BE2C (cell line): ENCODE data around the gene XKR8.
"Not testable (repeated sequence)": the region's sequence is repeated elsewhere in the genome, so short reads cannot be mapped to it uniquely, and the experiment has no call there.

Experiments used
- DNase-seq: peaks from one replicate; pipeline ENCODE4 v3.0.0-alpha.2; 2020
- H3K27me3 ChIP-seq: fragments of 250-450 bp; sonication (Bioruptor Pico); 2 replicates; pipeline ENCODE4 v1.5.1; 2020; ENCODE audit warnings: mild to moderate bottlenecking
- H3K36me3 ChIP-seq: fragments of 250-450 bp; sonication (Bioruptor Pico); 2 replicates; pipeline ENCODE4 v1.5.1; 2020; ENCODE audit warnings: mild to moderate bottlenecking
- H3K4me1 ChIP-seq: fragments of 250-450 bp; sonication (Bioruptor Pico); 2 replicates; pipeline ENCODE4 v1.5.1; 2020
- H3K4me3 ChIP-seq: 2 replicates; pipeline ENCODE4 v1.5.1; 2011; ENCODE audit warnings: low read depth, low read length
- H3K9me3 ChIP-seq: fragments of 250-450 bp; sonication (Bioruptor Pico); 2 replicates; pipeline ENCODE4 v1.5.1; 2020
- CTCF ChIP-seq: IDR thresholded peaks from 2 replicates; pipeline ENCODE4 v1.5.1; 2012; ENCODE audit warnings: mild to moderate bottlenecking, low read depth, low read length

The XKR8 gene

GRCh38 chr1:28002600-28002999, 42.8 kb downstream of the XKR8 start:
- no peaks in the 10 kb centered on the region for H3K36me3 ChIP-seq
- DNase-seq = no peak
- TF ChIP-seq CTCF = no peak
- H3K9me3 ChIP-seq = no peaks in the 10 kb centered on the region
- H3K4me3 ChIP-seq = no peak overlapping the region
- H3K27me3 ChIP-seq = no peaks in the 10 kb centered on the region
- no peaks in the 10 kb centered on the region for H3K4me1 ChIP-seq

GRCh38 chr1:28003117-28003516, 43.3 kb downstream of the XKR8 start:
- H3K9me3 ChIP-seq, H3K27me3 ChIP-seq, DNase-seq, H3K4me3 ChIP-seq, H3K4me1 ChIP-seq, H3K36me3 ChIP-seq: not testable (repeated sequence)

- TF ChIP-seq CTCF = no peak
- H3K36me3 ChIP-seq = no peaks in the 10 kb centered on the region; the same call in 1 of the 2 replicates
- H3K9me3 ChIP-seq = no peaks in the 10 kb centered on the region
- no peak for DNase-seq
- no peak overlapping the region for H3K4me3 ChIP-seq
- no peaks in the 10 kb centered on the region for H3K4me1 ChIP-seq
- H3K27me3 ChIP-seq = no peaks in the 10 kb centered on the region
Measured at GRCh38 chr1:28010969-28011368, 51.2 kb downstream of the XKR8 start.
